Natural killer cell treated with Interleukin-12 subunit alpha and Interleukin-12 subunit beta and Interleukin-15 and Interleukin-18, amount 100 ng/mL, for 72 hours (primary cell): ENCODE results near the gene GCHFR. TPM values are rescaled to one million over a fixed set of nuclear protein-coding genes. Genes with fewer than 3 reads are reported as not detected.

Experiments used
- ATAC-seq, 2 donors: fragments of 150-1000 bp; cut with Tn5 transposase in 1 of 2; sonication (Bioruptor Pico), chemical (Tn5 transposase) in 1 of 2; 2 replicates each; pipeline ENCODE4 v1.10.0; 2021
- DNase-seq: peaks from one replicate; pipeline ENCODE4 v3.0.0; 2022; ENCODE audit warnings: low spot score
- H3K27ac Mint-ChIP-seq, 2 donors: 1 replicate in 1 of 2; 2 replicates in 1 of 2; pipeline ENCODE4 v1.8.0; 2022; ENCODE audit warnings: mixed read lengths in 2 of 2, mild to moderate bottlenecking in 1 of 2, moderate library complexity in 1 of 2
- H3K27me3 Mint-ChIP-seq, 2 donors: 1 replicate in 1 of 2; 2 replicates in 1 of 2; pipeline ENCODE4 v1.8.0; 2022; ENCODE audit warnings: mixed read lengths in 2 of 2
- H3K36me3 Mint-ChIP-seq: one replicate; pipeline ENCODE4 v1.8.0; 2022; ENCODE audit warnings: mixed read lengths
- H3K4me1 Mint-ChIP-seq, 2 donors: 1 replicate in 1 of 2; 2 replicates in 1 of 2; pipeline ENCODE4 v1.8.0; 2022; ENCODE audit warnings: low read depth in 2 of 2, mixed read lengths in 2 of 2, mild to moderate bottlenecking in 1 of 2
- H3K4me3 Mint-ChIP-seq: one replicate; pipeline ENCODE4 v1.8.0; 2022; ENCODE audit warnings: mixed read lengths
- H3K9me3 Mint-ChIP-seq: 2 replicates; pipeline ENCODE4 v1.8.0; 2022; ENCODE audit warnings: mixed read lengths
- total RNA-seq, 2 donors: library from RNA; stranded (reverse); gene quantifications; one replicate each; pipeline ENCODE4 v1.2.3, GENCODE V29; 2022

Gene GCHFR
- total RNA-seq, 2 donors from 2014 or later: 9.1 to 14.4 TPM

DNA sequence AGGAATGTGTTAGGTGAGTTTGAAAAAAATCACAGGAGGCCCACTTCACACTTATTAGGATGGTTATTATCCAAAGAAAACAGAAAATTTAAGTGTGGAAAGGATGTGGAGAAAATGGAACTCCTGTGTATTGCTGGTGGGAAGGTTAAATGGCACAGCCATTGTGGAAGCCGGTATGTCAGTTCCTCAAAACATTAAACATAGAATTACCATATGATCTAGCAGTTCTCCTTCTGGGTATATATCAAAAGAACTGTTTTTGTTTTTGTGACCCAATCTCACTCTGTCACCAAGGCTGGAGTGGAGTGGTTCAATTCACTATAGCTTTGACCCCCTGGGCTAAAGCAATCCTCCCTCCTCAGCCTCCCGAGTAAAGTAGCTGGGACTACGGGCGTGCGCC lies 32.6 kb downstream of the GCHFR start:
- no peak for ATAC-seq
- no peak for DNase-seq
- Mint-ChIP-seq H3K27ac (no peak overlapping the region), H3K27me3 (no peaks in the 10 kb centered on the region), H3K9me3 (no peaks in the 10 kb centered on the region), H3K36me3 (peaks cover 10% of the 10 kb centered on the region), H3K4me3 (no peak overlapping the region), H3K4me1 (peaks cover 20 to 24% of the 10 kb centered on the region in 2 donors)

GRCh38 chr15:40799523-40799922 lies 35.7 kb downstream of the GCHFR start:
- Mint-ChIP-seq H3K27me3 (no peaks in the 10 kb centered on the region), H3K36me3 (peaks cover 10% of the 10 kb centered on the region)

GRCh38 chr15:40803076-40803475 lies 39.2 kb downstream of the GCHFR start:
- H3K27me3 Mint-ChIP-seq: no peaks in the 10 kb centered on the region
- H3K36me3 Mint-ChIP-seq: peaks cover 10% of the 10 kb centered on the region
- no peak for DNase-seq
- no peak for ATAC-seq
- no peak overlapping the region for H3K27ac Mint-ChIP-seq
- H3K4me3 Mint-ChIP-seq: no peak overlapping the region
- H3K9me3 Mint-ChIP-seq: no peaks in the 10 kb centered on the region
- peaks cover 25 to 26% of the 10 kb centered on the region in 2 donors for H3K4me1 Mint-ChIP-seq

More at GRCh38 chr15:40799523-40799922, 35.7 kb downstream of the GCHFR start:
- peaks cover 14 to 25% of the 10 kb centered on the region in 2 donors for H3K4me1 Mint-ChIP-seq
- DNase-seq (no peak), ATAC-seq (no peak)
- H3K4me3 Mint-ChIP-seq: no peak overlapping the region
- no peak overlapping the region for H3K27ac Mint-ChIP-seq
- H3K9me3 Mint-ChIP-seq: no peaks in the 10 kb centered on the region

- Mint-ChIP-seq H3K4me3 (no peak overlapping the region), H3K36me3 (peaks cover 10% of the 10 kb centered on the region), H3K27ac (no peak overlapping the region), H3K27me3 (no peaks in the 10 kb centered on the region), H3K9me3 (no peaks in the 10 kb centered on the region), H3K4me1 (peaks cover 23 to 26% of the 10 kb centered on the region in 2 donors)
- ATAC-seq: no peak
- DNase-seq: no peak
Observed at GRCh38 chr15:40803688-40804087, 39.8 kb downstream of the GCHFR start.

GRCh38 chr15:40806672-40807027 lies 42.8 kb downstream of the GCHFR start:
- Mint-ChIP-seq H3K9me3 (no peaks in the 10 kb centered on the region), H3K36me3 (peaks cover 3% of the 10 kb centered on the region), H3K27me3 (no peaks in the 10 kb centered on the region), H3K4me1 (peaks cover 21 to 29% of the 10 kb centered on the region in 2 donors), H3K27ac (peak overlapping the region; percentile 98 to 99), H3K4me3 (peak overlapping the region; percentile 100)
- DNase-seq (no peak), ATAC-seq (no peak)

DNA sequence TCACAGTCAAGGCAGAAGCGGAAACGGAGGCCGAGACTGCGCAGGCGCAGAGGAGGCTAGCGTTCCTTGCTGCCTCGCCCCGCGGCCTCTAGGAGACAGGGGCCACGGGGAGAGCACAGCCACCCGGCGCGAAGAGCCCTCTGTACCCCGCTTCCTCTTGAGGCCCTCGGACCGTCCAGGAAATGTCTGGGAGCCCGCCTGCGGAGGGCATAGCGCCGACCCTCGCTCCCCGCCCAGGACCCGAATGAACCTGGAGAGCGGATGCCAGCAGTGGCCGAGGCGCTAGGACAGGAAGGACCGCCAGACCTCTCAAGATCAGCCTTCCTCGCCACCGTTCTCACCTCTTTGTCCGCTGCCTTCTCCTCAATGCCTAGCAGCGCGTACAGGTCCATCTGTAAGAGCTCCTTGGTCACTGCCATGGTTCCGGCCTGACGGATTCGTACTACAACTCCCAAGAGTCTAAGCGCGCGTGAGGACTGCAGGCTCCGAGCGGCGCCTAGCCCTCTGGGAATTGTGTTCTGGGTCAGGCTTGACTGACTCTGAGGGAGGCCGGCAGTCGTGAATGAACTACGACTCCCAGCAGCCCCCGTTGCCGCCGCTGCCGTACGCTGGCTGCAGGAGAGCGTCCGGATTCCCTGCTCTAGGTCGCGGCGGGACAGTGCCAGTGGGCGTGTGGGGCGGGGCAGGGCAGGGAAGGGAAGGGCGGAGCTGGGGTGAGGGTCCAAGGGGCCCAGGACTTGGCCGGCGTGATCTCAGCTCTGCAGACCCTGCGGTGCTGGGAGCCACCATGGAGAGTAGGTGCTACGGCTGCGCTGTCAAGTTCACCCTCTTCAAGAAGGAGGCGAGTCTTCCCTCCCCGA lies 43.4 kb downstream of the GCHFR start, which contains the start of the genes DNAJC17 and ZFYVE19:
DNAJC17 (minus strand) TSS at position 446 of the 860 bp plus-strand sequence; CDS start at position 419, 27 bp downstream.
ZFYVE19 (plus strand) TSS at position 62 of the 860 bp plus-strand sequence; CDS start at position 563, 501 bp downstream.
- peak; percentile 97 for DNase-seq
- H3K4me3 Mint-ChIP-seq: peak within 1 kb of the TSS; percentile 100
- H3K36me3 Mint-ChIP-seq: no peaks in the 10 kb centered on the region
- peak; percentile 99 for ATAC-seq
- H3K4me1 Mint-ChIP-seq: peaks cover 18 to 25% of the 10 kb centered on the region in 2 donors
- peak within 1 kb of the TSS; percentile 98 to 99 for H3K27ac Mint-ChIP-seq
- no peaks in the 10 kb centered on the region for H3K9me3 Mint-ChIP-seq
- no peaks in the 10 kb centered on the region for H3K27me3 Mint-ChIP-seq

GRCh38 chr15:40807888-40808461 lies 44.1 kb downstream of the GCHFR start:
- ATAC-seq (no peak), DNase-seq (no peak)
- H3K9me3 Mint-ChIP-seq: no peaks in the 10 kb centered on the region
- H3K36me3 Mint-ChIP-seq: no peaks in the 10 kb centered on the region
- peaks cover 18 to 25% of the 10 kb centered on the region in 2 donors for H3K4me1 Mint-ChIP-seq
- H3K27ac Mint-ChIP-seq: peak overlapping the region; percentile 98 to 99
- peak overlapping the region; percentile 100 for H3K4me3 Mint-ChIP-seq
- H3K27me3 Mint-ChIP-seq: no peaks in the 10 kb centered on the region

GRCh38 chr15:40808861-40809450 lies 45.1 kb downstream of the GCHFR start:
- Mint-ChIP-seq H3K4me1 (peaks cover 14 to 25% of the 10 kb centered on the region in 2 donors), H3K9me3 (no peaks in the 10 kb centered on the region), H3K27ac (no peak overlapping the region), H3K27me3 (no peaks in the 10 kb centered on the region), H3K4me3 (peak overlapping the region; percentile 100), H3K36me3 (no peaks in the 10 kb centered on the region)
- ATAC-seq: no peak
- DNase-seq: no peak

GRCh38 chr15:40812721-40813425 lies 49.0 kb downstream of the GCHFR start:
- Mint-ChIP-seq H3K4me1 (peaks cover 8 to 12% of the 10 kb centered on the region in 2 donors), H3K9me3 (no peaks in the 10 kb centered on the region), H3K27me3 (no peaks in the 10 kb centered on the region), H3K4me3 (no peak overlapping the region), H3K27ac (no peak overlapping the region), H3K36me3 (no peaks in the 10 kb centered on the region)
- DNase-seq (no peak), ATAC-seq (peak in 1 of 2 donors; percentile 17)

DNA sequence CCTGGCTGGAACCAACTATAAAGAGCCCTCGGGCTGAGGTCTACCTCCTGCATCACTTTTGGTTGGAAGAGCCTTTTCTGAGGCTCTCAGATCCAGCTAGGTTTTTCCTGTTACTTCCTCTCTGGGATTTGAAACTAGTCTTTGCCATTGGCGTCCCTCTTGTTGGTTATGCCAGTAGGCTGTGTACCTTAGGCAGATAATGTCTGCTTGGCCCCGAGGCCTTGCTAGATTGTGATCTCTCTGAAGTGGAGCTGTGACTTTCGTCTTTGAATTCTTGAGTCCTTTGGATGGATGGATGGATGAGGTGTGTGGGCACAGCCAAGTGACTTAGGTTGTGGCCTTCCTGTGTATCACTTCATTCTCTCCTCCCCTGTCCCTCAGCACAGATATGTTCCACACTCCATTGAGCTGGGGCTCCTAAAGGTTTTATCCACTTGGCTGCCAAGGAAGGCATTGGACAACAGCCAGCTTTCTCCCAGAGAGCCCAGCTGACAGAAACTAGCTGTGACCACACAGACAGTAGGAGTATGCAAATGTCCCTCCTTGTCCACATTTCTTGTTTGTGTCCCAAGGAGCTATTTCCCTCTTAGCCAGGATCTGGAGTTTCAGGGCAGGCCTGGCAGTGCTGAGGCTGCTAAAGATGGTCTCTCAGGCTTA lies 51.3 kb downstream of the GCHFR start:
- H3K4me1 Mint-ChIP-seq: no peaks in the 10 kb centered on the region
- H3K36me3 Mint-ChIP-seq: no peaks in the 10 kb centered on the region
- ATAC-seq: no peak
- no peak overlapping the region for H3K27ac Mint-ChIP-seq
- no peak for DNase-seq
- no peaks in the 10 kb centered on the region for H3K27me3 Mint-ChIP-seq
- H3K4me3 Mint-ChIP-seq: no peak overlapping the region
- no peaks in the 10 kb centered on the region for H3K9me3 Mint-ChIP-seq
